ENCODE measurements around the gene COL21A1.

COL21A1 gene

DNA sequence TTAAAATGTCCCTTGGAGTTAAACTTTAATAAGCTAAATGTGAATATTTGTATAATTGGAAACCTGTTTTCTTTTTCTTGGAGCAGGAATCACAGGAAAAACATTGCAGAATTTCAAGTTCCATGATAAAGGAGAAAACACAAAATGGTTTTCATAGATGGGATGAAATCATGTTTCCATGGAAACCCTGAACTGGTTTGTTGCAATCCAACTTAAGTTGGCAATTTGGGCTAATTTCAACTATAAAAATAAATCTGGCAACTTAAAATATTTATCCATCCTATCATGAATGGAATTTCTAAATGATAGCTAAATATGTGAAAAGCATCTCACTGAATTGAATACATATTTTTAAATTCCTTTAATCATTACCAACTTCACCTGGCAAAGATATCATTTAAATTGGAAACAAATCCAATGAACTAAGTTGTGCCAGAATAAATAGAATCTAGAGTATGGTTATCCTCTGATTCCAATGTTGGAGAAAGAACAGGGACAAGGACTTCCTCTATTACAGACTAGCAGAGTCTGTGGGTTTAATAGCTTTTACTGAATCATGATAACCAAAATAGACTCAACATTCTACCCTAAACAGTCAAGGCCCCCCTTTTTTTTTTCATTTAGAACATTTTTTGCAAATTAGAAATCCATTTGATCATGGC is 33.2 kb downstream of the COL21A1 start:
- no peak overlapping the region for H3K18ac ChIP-seq (ENCODE audit: low read length)
- no peak overlapping the region for H2AK5ac ChIP-seq (ENCODE audit: low read depth, low read length)
- no peak overlapping the region for H3K23ac ChIP-seq (ENCODE audit: low read depth, low read length, poor library complexity)
- H3K4me1 ChIP-seq (ENCODE audit: control insufficient read depth in 2 of 2, insufficient read depth in 1 of 2, low read depth in 1 of 2, low read length in 2 of 2) = no peaks in the 10 kb centered on the region
- H3K4me3 ChIP-seq (ENCODE audit: low read length in 2 of 2) = no peak overlapping the region
- no peak overlapping the region for H3K4ac ChIP-seq (ENCODE audit: low read length)
- no peak overlapping the region for H3K27ac ChIP-seq (replicated peaks; ENCODE audit: low read length)
- H2BK12ac ChIP-seq (ENCODE audit: low read length) = no peak overlapping the region
- no peak overlapping the region for H2BK120ac ChIP-seq (ENCODE audit: low read depth, low read length)
- no peak overlapping the region for H4K91ac ChIP-seq (ENCODE audit: low read depth, low read length, poor library complexity)
- H3K9ac ChIP-seq (ENCODE audit: low read depth, low read length, poor library complexity) = no peak overlapping the region
- H4K8ac ChIP-seq (ENCODE audit: low read depth, low read length) = no peak overlapping the region
- no peak for DNase-seq (ENCODE audit: low spot score)
- H3K36me3 ChIP-seq (replicated peaks in 1 of 2; ENCODE audit: control insufficient read depth in 2 of 2, insufficient read depth in 2 of 2, low read length in 2 of 2) = no peaks in the 10 kb centered on the region
- H3K14ac ChIP-seq (ENCODE audit: low read length) = no peak overlapping the region
- H3K27me3 ChIP-seq (ENCODE audit: control insufficient read depth in 3 of 3, insufficient read depth in 3 of 3, low read depth in 1 of 3, low read length in 3 of 3) = no peaks in the 10 kb centered on the region
- H3K79me1 ChIP-seq (ENCODE audit: low read depth, low read length) = no peaks in the 10 kb centered on the region
- H2AFZ ChIP-seq (ENCODE audit: low read length) = no peak overlapping the region
- no peaks in the 10 kb centered on the region for H3K9me3 ChIP-seq (replicated peaks in 1 of 2; ENCODE audit: control insufficient read depth in 2 of 2, insufficient read depth in 1 of 2, low read depth in 1 of 2, low read length in 2 of 2)
- no peak overlapping the region for H3K4me2 ChIP-seq (ENCODE audit: insufficient read depth, low read length, poor library complexity, severe bottlenecking)
- H2BK5ac ChIP-seq (ENCODE audit: low read length) = no peak overlapping the region
- H2BK15ac ChIP-seq (ENCODE audit: low read length) = no peak overlapping the region

DNA sequence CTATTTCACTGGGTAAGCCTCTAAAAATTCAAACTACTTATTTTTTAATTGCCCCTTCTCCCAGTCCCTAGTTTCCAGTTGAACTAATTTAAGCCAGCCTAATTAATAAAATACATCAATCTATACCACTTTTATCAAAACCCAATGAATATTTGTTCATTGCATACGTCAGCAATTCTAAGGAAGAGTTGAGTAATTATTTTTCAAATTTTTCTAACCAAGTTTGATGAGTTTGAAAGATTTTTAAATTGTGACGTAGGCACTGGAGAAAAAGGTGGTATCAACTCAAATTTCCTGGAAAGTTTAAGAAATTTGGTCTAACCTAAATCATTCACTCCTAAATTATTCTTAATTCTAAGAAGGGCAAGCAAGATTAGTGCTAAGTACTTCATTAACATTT is 35.7 kb downstream of the COL21A1 start:
- Histone ChIP-seq H2BK120ac (ENCODE audit: low read depth, low read length) (no peak overlapping the region), H2BK15ac (ENCODE audit: low read length) (no peak overlapping the region), H2AK5ac (ENCODE audit: low read depth, low read length) (no peak overlapping the region), H3K4me3 (ENCODE audit: low read length in 2 of 2) (no peak overlapping the region), H3K14ac (ENCODE audit: low read length) (no peak overlapping the region), H3K23ac (ENCODE audit: low read depth, low read length, poor library complexity) (no peak overlapping the region), H3K4me2 (ENCODE audit: insufficient read depth, low read length, poor library complexity, severe bottlenecking) (no peak overlapping the region), H3K9me3 (replicated peaks in 1 of 2; ENCODE audit: control insufficient read depth in 2 of 2, insufficient read depth in 1 of 2, low read depth in 1 of 2, low read length in 2 of 2) (no peaks in the 10 kb centered on the region), H3K4ac (ENCODE audit: low read length) (no peak overlapping the region), H3K27ac (replicated peaks; ENCODE audit: low read length) (no peak overlapping the region), H3K4me1 (ENCODE audit: control insufficient read depth in 2 of 2, insufficient read depth in 1 of 2, low read depth in 1 of 2, low read length in 2 of 2) (no peaks in the 10 kb centered on the region), H3K18ac (ENCODE audit: low read length) (no peak overlapping the region), H3K79me1 (ENCODE audit: low read depth, low read length) (no peaks in the 10 kb centered on the region), H3K36me3 (replicated peaks in 1 of 2; ENCODE audit: control insufficient read depth in 2 of 2, insufficient read depth in 2 of 2, low read length in 2 of 2) (no peaks in the 10 kb centered on the region), H4K91ac (ENCODE audit: low read depth, low read length, poor library complexity) (no peak overlapping the region), H4K8ac (ENCODE audit: low read depth, low read length) (no peak overlapping the region), H3K27me3 (ENCODE audit: control insufficient read depth in 3 of 3, insufficient read depth in 3 of 3, low read depth in 1 of 3, low read length in 3 of 3) (no peaks in the 10 kb centered on the region), H3K9ac (ENCODE audit: low read depth, low read length, poor library complexity) (no peak overlapping the region), H2AFZ (ENCODE audit: low read length) (no peak overlapping the region), H2BK5ac (ENCODE audit: low read length) (no peak overlapping the region), H2BK12ac (ENCODE audit: low read length) (no peak overlapping the region)
- DNase-seq (ENCODE audit: low spot score) = no peak
- WGBS, 2 donors (ENCODE audit: extremely low coverage in 2 of 2, insufficient read length in 2 of 2, insufficient replicate concordance in 1 of 2) = no CpG with 5 or more reads among the region's 2 CpGs

DNA sequence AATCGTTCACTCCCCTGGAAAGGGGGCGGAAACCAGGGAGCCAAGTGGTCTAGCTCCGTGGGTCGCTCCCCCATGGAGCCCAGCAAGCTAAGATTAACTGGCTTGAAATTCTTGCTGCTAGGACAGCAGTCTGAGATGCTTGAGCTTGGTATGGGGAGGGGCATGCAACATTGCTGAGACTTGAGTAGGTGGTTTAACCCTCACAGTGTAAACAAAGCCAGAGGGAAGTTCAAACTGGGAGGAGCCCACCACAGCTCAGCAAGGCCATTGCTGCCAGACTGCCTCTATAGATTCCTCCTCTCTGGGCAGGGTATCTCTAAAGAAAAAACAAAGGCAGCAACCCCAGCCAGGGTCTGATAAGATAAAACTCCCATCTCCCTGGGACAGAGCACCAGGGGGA is 43.2 kb downstream of the COL21A1 start:
- Histone ChIP-seq H3K27ac (replicated peaks; ENCODE audit: low read length) (no peak overlapping the region), H3K9me3 (replicated peaks in 1 of 2; ENCODE audit: control insufficient read depth in 2 of 2, insufficient read depth in 1 of 2, low read depth in 1 of 2, low read length in 2 of 2) (no peaks in the 10 kb centered on the region), H2BK120ac (ENCODE audit: low read depth, low read length) (no peak overlapping the region), H3K14ac (ENCODE audit: low read length) (no peak overlapping the region), H4K91ac (ENCODE audit: low read depth, low read length, poor library complexity) (no peak overlapping the region), H3K23ac (ENCODE audit: low read depth, low read length, poor library complexity) (no peak overlapping the region), H2BK5ac (ENCODE audit: low read length) (no peak overlapping the region), H3K18ac (ENCODE audit: low read length) (no peak overlapping the region), H2AK5ac (ENCODE audit: low read depth, low read length) (no peak overlapping the region), H3K79me1 (ENCODE audit: low read depth, low read length) (no peaks in the 10 kb centered on the region), H2BK15ac (ENCODE audit: low read length) (no peak overlapping the region), H3K27me3 (ENCODE audit: control insufficient read depth in 3 of 3, insufficient read depth in 3 of 3, low read depth in 1 of 3, low read length in 3 of 3) (no peaks in the 10 kb centered on the region), H3K4me2 (ENCODE audit: insufficient read depth, low read length, poor library complexity, severe bottlenecking) (no peak overlapping the region), H4K8ac (ENCODE audit: low read depth, low read length) (no peak overlapping the region), H3K4ac (ENCODE audit: low read length) (no peak overlapping the region), H2AFZ (ENCODE audit: low read length) (no peak overlapping the region), H3K36me3 (replicated peaks in 1 of 2; ENCODE audit: control insufficient read depth in 2 of 2, insufficient read depth in 2 of 2, low read length in 2 of 2) (no peaks in the 10 kb centered on the region), H3K4me3 (ENCODE audit: low read length in 2 of 2) (no peak overlapping the region), H3K9ac (ENCODE audit: low read depth, low read length, poor library complexity) (no peak overlapping the region), H3K4me1 (ENCODE audit: control insufficient read depth in 2 of 2, insufficient read depth in 1 of 2, low read depth in 1 of 2, low read length in 2 of 2) (no peaks in the 10 kb centered on the region), H2BK12ac (ENCODE audit: low read length) (no peak overlapping the region)
- DNase-seq (ENCODE audit: low spot score) = no peak
- no CpG with 5 or more reads among the region's 4 CpGs for WGBS, 2 donors (ENCODE audit: extremely low coverage in 2 of 2, insufficient read length in 2 of 2, insufficient replicate concordance in 1 of 2)

DNA sequence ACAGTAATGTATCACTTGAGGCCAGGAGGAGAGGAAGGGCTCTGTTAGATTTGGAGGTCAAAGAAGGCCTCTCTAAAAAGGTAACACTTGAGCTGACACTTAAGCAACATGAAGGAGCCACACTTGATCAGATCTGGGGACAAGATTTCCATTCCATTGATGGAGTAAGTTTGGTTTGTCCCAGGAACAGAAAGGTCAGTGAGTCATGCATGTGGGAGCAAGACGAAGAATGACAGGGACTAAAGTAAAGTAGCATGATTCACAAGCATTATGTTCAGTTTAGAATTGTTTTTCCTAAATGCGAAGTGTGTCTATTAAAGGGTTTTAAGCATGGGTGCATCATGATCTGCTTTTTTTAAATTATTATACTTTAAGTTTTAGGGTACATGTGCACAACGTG is 47.4 kb downstream of the COL21A1 start:
- no peak overlapping the region for H3K23ac ChIP-seq (ENCODE audit: low read depth, low read length, poor library complexity)
- H3K36me3 ChIP-seq (replicated peaks in 1 of 2; ENCODE audit: control insufficient read depth in 2 of 2, insufficient read depth in 2 of 2, low read length in 2 of 2) = no peaks in the 10 kb centered on the region
- H2BK12ac ChIP-seq (ENCODE audit: low read length) = no peak overlapping the region
- H3K4ac ChIP-seq (ENCODE audit: low read length) = no peak overlapping the region
- WGBS, 2 donors (ENCODE audit: extremely low coverage in 2 of 2, insufficient read length in 2 of 2, insufficient replicate concordance in 1 of 2) = no CpG with 5 or more reads among the region's 3 CpGs
- no peaks in the 10 kb centered on the region for H3K27me3 ChIP-seq (ENCODE audit: control insufficient read depth in 3 of 3, insufficient read depth in 3 of 3, low read depth in 1 of 3, low read length in 3 of 3)
- H3K9me3 ChIP-seq (replicated peaks in 1 of 2; ENCODE audit: control insufficient read depth in 2 of 2, insufficient read depth in 1 of 2, low read depth in 1 of 2, low read length in 2 of 2) = no peaks in the 10 kb centered on the region
- H3K14ac ChIP-seq (ENCODE audit: low read length) = no peak overlapping the region
- no peak overlapping the region for H4K8ac ChIP-seq (ENCODE audit: low read depth, low read length)
- H2AFZ ChIP-seq (ENCODE audit: low read length) = no peak overlapping the region
- no peak overlapping the region for H3K9ac ChIP-seq (ENCODE audit: low read depth, low read length, poor library complexity)
- no peak overlapping the region for H2BK5ac ChIP-seq (ENCODE audit: low read length)
- H2AK5ac ChIP-seq (ENCODE audit: low read depth, low read length) = no peak overlapping the region
- no peaks in the 10 kb centered on the region for H3K4me1 ChIP-seq (ENCODE audit: control insufficient read depth in 2 of 2, insufficient read depth in 1 of 2, low read depth in 1 of 2, low read length in 2 of 2)
- H2BK15ac ChIP-seq (ENCODE audit: low read length) = no peak overlapping the region
- no peak overlapping the region for H4K91ac ChIP-seq (ENCODE audit: low read depth, low read length, poor library complexity)
- H3K79me1 ChIP-seq (ENCODE audit: low read depth, low read length) = no peaks in the 10 kb centered on the region
- no peak overlapping the region for H3K4me2 ChIP-seq (ENCODE audit: insufficient read depth, low read length, poor library complexity, severe bottlenecking)
- no peak overlapping the region for H3K18ac ChIP-seq (ENCODE audit: low read length)
- H2BK120ac ChIP-seq (ENCODE audit: low read depth, low read length) = no peak overlapping the region
- DNase-seq (ENCODE audit: low spot score) = no peak
- H3K27ac ChIP-seq (replicated peaks; ENCODE audit: low read length) = no peak overlapping the region
- no peak overlapping the region for H3K4me3 ChIP-seq (ENCODE audit: low read length in 2 of 2)
